GM21515 (cell line): Measurements from ENCODE around the gene ACADS.

Experiments used
- ATAC-seq: cut with Tn5 transposase; IDR thresholded peaks from one replicate; pipeline ENCODE4 v1.9.1; 2021; ENCODE audit not compliant: unreplicated experiment

ACADS gene

GRCh38 chr12:120725659-120726509 is at the start of gene ACADS:
ACADS (plus strand) TSS chr12:120725826; CDS start chr12:120725886, 60 bp downstream.
- ATAC-seq, result peak; percentile 95

- peak; percentile 51 for ATAC-seq
Observed at GRCh38 chr12:120677765-120678473, 47.7 kb upstream of the ACADS start.

GRCh38 chr12:120678572-120678971 is 47.1 kb upstream of the ACADS start:
- peak; percentile 9 for ATAC-seq

GRCh38 chr12:120680165-120680738 is 45.4 kb upstream of the ACADS start:
- no peak for ATAC-seq

GRCh38 chr12:120684523-120684932 is 41.1 kb upstream of the ACADS start:
- no peak for ATAC-seq

- ATAC-seq, result no peak
Observed at GRCh38 chr12:120685522-120685921, 40.1 kb upstream of the ACADS start.

GRCh38 chr12:120686151-120686689 is 39.4 kb upstream of the ACADS start:
- ATAC-seq, result peak; percentile 68

GRCh38 chr12:120686690-120687577 is 38.7 kb upstream of the ACADS start, which contains the start of gene MLEC:
MLEC (plus strand) TSS chr12:120687149; CDS start chr12:120687297, 148 bp downstream.
- peak; percentile 73 for ATAC-seq

GRCh38 chr12:120687578-120688289 is 37.9 kb upstream of the ACADS start:
- ATAC-seq, result no peak

- ATAC-seq, result no peak
Observed at GRCh38 chr12:120688527-120689071, 37.0 kb upstream of the ACADS start.

GRCh38 chr12:120689397-120690082 is 36.1 kb upstream of the ACADS start:
- ATAC-seq, result no peak

- no peak for ATAC-seq
Observed at GRCh38 chr12:120690083-120690450, 35.6 kb upstream of the ACADS start.

- no peak for ATAC-seq
Observed at GRCh38 chr12:120690978-120691377, 34.6 kb upstream of the ACADS start.

- ATAC-seq, result no peak
Observed at GRCh38 chr12:120692524-120693033, 33.0 kb upstream of the ACADS start.

GRCh38 chr12:120693848-120694247 is 31.8 kb upstream of the ACADS start:
- ATAC-seq, result no peak

GRCh38 chr12:120696626-120697025 is 29.0 kb upstream of the ACADS start:
- ATAC-seq, result no peak

GRCh38 chr12:120697344-120697743 is 28.3 kb upstream of the ACADS start:
- no peak for ATAC-seq

- ATAC-seq, result no peak
Observed at GRCh38 chr12:120698665-120699064, 27.0 kb upstream of the ACADS start.

- ATAC-seq, result no peak
Observed at GRCh38 chr12:120699553-120699952, 26.1 kb upstream of the ACADS start.
